AG04450 (cell line): ENCODE measurements around the gene CTF1. TPM values are rescaled to one million over a fixed set of nuclear protein-coding genes. Genes with fewer than 3 reads are reported as not detected.
A peak's percentile ranks its signal among the peaks of the same experiment; 100 is the strongest.
"Not testable (repeated sequence)": the region's sequence is repeated elsewhere in the genome, so short reads cannot be mapped to it uniquely, and the experiment has no call there.

ENCODE experiments used
- CTCF ChIA-PET: fragments of 300-600, 350-600 bp; formaldehyde crosslinking; extraction: SDS; loops from one replicate; lab custom pipeline; 2022; ENCODE audit warnings: antibody characterized with exemption, inconsistent platforms; lab: Charles Lee
- POLR2A ChIA-PET: fragments of 350-600 bp; formaldehyde crosslinking; extraction: SDS; loops from one replicate; lab custom pipeline; 2021; ENCODE audit warnings: antibody characterized with exemption, inconsistent platforms; lab: Yijun Ruan, JAX
- DNase-seq: peaks from one replicate; pipeline ENCODE4 v3.0.0-alpha.2; 2011; ENCODE audit warnings: low read depth, low spot score
- H3K27ac ChIP-seq: one replicate; pipeline ENCODE4 v1.5.1; 2012; ENCODE audit warnings: low read depth, low read length, control low read depth
- H3K27me3 ChIP-seq: one replicate; pipeline ENCODE4 v1.6.0; 2012; ENCODE audit warnings: low read length; ENCODE audit not compliant: control insufficient read depth, insufficient read depth
- H3K4me3 ChIP-seq: 2 replicates; pipeline ENCODE4 v1.5.1; 2011; ENCODE audit warnings: mild to moderate bottlenecking, low read depth, low read length, control low read depth
- H3K9me3 ChIP-seq: 2 replicates; pipeline ENCODE4 v1.5.1; 2012; ENCODE audit warnings: low read length; ENCODE audit not compliant: control insufficient read depth, insufficient read depth
- polyA plus RNA-seq: library from polyadenylated mRNA; depleted of rRNA; stranded (reverse); fragments of >200 nt; gene quantifications from 2 replicates; pipeline ENCODE4 v1.2.3, GENCODE V29; 2011
- TF ChIP-seq, protein P1 (sequence below): IDR thresholded peaks from 2 replicates; pipeline ENCODE4 v1.5.1; 2011; ENCODE audit warnings: low read depth, low read length, control low read depth, inconsistent platforms

Gene CTF1
- polyA plus RNA-seq, 1 experiment, result 10.1 TPM

DNA sequence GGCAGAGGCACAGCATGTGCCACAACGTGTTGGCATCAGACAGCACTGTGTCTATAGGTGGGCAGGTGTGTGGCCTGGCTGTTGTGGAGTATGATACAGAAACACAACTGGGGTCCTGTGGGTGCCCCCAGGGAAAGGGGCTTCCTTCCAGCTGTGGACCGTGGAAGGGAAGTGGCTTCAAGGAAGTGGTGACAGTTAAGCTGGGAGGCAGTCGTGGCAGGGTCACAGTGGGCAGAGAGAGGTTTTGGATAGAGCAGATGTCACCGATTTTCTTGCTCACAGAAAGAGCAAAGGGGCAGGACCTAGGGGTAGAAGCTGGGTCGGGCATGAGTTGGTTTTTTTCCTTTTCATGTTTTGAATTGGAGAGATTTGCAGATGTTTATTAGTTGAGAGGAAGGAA, 41.3 kb downstream of the CTF1 start:
- CTCF ChIA-PET, result no interaction called here
- POLR2A ChIA-PET, result interaction anchor here (0.6 to 0.9 kb wide), 2 partner anchors 14 to 23 kb away, joined by 3 read pairs; partner anchors contain the start of gene FBXL19

DNA sequence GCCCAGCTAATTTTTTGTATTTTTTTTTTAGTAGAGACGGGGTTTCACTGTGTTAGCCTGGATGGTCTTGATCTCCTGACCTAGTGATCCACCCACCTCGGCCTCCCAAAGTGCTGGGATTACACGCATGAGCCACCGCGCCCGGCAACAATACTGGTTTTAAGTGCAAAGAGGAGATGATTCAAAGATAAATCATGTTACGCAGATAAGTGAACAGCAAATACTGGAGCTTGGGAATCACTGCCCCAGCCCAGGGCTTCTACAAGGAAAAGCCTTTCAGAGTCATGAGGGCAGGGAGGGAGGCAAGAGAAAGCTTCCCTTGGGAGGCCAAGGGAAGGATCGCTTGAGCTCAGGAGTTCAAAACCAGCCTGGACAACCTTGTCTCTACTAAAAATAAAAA, 43.2 kb downstream of the CTF1 start:
- ChIA-PET CTCF (interaction anchor here (0.6 kb wide), 1 partner anchor 107 kb away, joined by 5 read pairs; no protein-coding TSS in a partner anchor), POLR2A (interaction anchor here (0.9 to 1.1 kb wide), 2 partner anchors 10 to 15 kb away, joined by 3 to 5 read pairs; no protein-coding TSS in a partner anchor)
- not testable (repeated sequence) for H3K4me3 ChIP-seq, H3K9me3 ChIP-seq, H3K27ac ChIP-seq, H3K27me3 ChIP-seq, DNase-seq

More for the DNA sequence above, 41.3 kb downstream of the CTF1 start:
- Histone ChIP-seq H3K27me3 (no peaks in the 10 kb centered on the region), H3K4me3 (no peak overlapping the region), H3K27ac (no peak overlapping the region), H3K9me3 (no peaks in the 10 kb centered on the region)
- TF ChIP-seq, protein P1, sequence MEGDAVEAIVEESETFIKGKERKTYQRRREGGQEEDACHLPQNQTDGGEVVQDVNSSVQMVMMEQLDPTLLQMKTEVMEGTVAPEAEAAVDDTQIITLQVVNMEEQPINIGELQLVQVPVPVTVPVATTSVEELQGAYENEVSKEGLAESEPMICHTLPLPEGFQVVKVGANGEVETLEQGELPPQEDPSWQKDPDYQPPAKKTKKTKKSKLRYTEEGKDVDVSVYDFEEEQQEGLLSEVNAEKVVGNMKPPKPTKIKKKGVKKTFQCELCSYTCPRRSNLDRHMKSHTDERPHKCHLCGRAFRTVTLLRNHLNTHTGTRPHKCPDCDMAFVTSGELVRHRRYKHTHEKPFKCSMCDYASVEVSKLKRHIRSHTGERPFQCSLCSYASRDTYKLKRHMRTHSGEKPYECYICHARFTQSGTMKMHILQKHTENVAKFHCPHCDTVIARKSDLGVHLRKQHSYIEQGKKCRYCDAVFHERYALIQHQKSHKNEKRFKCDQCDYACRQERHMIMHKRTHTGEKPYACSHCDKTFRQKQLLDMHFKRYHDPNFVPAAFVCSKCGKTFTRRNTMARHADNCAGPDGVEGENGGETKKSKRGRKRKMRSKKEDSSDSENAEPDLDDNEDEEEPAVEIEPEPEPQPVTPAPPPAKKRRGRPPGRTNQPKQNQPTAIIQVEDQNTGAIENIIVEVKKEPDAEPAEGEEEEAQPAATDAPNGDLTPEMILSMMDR, result no peak
- no peak for DNase-seq

DNA sequence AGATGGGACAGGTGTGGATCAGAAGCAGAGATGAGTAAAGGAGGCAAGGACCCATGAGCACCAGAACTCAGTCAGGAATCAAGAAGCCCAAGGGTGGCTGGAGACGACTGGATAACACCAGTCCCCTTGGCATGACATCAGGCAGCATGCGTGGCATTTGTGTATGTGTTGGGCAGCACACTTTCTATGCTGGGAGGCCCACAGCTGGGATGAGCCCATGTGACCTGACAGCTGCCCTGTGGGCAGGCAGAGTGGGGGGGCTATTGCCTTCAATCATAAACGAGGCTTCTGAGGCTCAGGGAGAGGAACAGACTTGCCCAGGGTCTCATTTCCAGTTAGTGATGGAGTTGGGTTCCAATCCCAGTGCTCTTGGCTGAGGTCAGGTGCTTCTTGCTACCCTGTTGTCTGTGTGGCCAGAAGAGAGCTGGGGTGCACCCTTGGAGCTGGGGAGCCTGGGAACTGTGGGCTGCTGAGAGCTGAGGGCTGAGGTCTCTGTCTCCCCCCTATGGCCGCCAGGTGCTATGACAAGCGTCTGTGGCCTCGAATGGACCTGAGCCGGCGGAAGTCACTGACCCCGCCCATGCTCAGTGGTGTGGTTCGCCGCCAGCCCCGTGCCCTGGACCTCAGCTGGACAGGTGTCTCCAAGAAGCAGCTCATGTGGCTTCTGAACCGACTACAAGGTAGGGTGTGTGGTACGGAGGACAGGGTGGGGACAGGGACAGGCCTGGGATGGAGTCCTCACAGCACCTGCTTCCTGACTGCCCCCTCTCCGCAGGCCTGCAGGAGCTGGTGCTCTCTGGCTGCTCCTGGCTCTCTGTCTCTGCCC, 45.4 kb downstream of the CTF1 start:
- H3K9me3 ChIP-seq, result no peaks in the 10 kb centered on the region; the same call in 1 of the 2 replicates
- no peak overlapping the region for H3K27ac ChIP-seq
- TF ChIP-seq, protein P1, result peak; percentile 85
- no peak for DNase-seq
- POLR2A ChIA-PET, result interaction anchor here (0.6 to 0.7 kb wide), 5 partner anchors 9 to 530 kb away, joined by 3 to 13 read pairs (median 4); partner anchors contain the start of genes CTF1 and TGFB1I1
- no peak overlapping the region for H3K4me3 ChIP-seq
- CTCF ChIA-PET, result interaction anchor here (0.7 to 2.5 kb wide), 9 partner anchors 8 to 415 kb away, joined by 3 to 20 read pairs (median 3); no protein-coding TSS in a partner anchor
- H3K27me3 ChIP-seq, result no peaks in the 10 kb centered on the region

DNA sequence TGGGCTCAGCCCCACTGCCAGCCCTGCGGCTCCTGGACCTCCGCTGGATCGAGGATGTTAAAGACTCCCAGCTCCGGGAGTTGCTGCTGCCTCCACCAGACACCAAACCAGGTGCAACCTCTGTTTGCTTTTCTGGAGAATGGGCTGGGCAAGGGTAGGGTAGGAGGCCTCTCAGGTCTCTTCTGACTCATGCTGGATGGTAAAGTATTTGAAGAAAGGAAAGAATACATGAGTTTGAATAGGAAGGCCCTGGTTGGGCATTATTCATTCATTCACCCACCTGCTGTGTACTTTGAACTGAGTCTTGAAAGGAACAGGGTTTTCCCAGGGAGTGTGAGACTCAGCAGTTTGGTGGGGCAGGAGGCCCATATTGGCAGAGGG, 46.0 kb downstream of the CTF1 start:
- H3K9me3 ChIP-seq, result no peaks in the 10 kb centered on the region; the same call in 1 of the 2 replicates
- no peak overlapping the region for H3K27ac ChIP-seq
- no peaks in the 10 kb centered on the region for H3K27me3 ChIP-seq
- CTCF ChIA-PET, result interaction anchor here (0.7 to 2.5 kb wide), 9 partner anchors 8 to 416 kb away, joined by 3 to 20 read pairs (median 3); no protein-coding TSS in a partner anchor
- POLR2A ChIA-PET, result interaction anchor here (0.6 kb wide), 3 partner anchors 65 to 530 kb away, joined by 3 to 4 read pairs (median 4); partner anchors contain the start of gene TGFB1I1
- DNase-seq, result no peak
- TF ChIP-seq, protein P1, result no peak
- H3K4me3 ChIP-seq, result no peak overlapping the region

DNA sequence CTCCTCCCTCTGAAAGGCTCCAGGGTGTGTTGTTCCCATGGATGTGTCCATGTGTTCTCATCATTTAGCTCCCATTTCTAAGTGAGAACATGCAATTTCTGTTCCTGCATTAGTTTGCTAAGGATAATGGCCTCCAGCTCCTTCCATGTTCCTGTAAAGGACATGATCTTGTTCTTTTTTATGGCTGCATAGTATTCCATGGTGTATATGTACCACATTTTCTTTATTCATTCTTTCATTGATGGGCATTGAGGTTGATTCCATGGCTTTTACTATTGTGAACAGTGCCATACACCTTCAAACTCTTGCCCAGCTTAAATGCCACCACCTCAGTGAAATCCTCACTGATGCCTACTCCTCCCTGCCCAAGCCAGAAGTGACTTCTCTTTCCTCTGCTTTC, 47.9 kb downstream of the CTF1 start:
- H3K9me3 ChIP-seq, result no peaks in the 10 kb centered on the region; the same call in 1 of the 2 replicates
- ChIA-PET POLR2A (interaction anchor here (0.6 kb wide), 1 partner anchor 547 kb away, joined by 4 read pairs; no protein-coding TSS in a partner anchor), CTCF (interaction anchor here (0.5 to 1.6 kb wide), 6 partner anchors 8 to 230 kb away, joined by 3 to 9 read pairs (median 5); no protein-coding TSS in a partner anchor)
- H3K27ac ChIP-seq, result no peak overlapping the region
- TF ChIP-seq, protein P1, result no peak
- no peak for DNase-seq
- no peak overlapping the region for H3K4me3 ChIP-seq
- H3K27me3 ChIP-seq, result no peaks in the 10 kb centered on the region
